ENCODE results near the gene PHLPP1.
"Not testable (repeated sequence)": the region's sequence is repeated elsewhere in the genome, so short reads cannot be mapped to it uniquely, and the experiment has no call there.

PHLPP1 gene

GRCh38 chr18:62913824-62914223 lies 198.5 kb downstream of the PHLPP1 start:
- not testable (repeated sequence) for H2BK12ac ChIP-seq (ENCODE audit: low read length); H3K18ac ChIP-seq (ENCODE audit: low read length)

GRCh38 chr18:62914871-62915392 lies 199.6 kb downstream of the PHLPP1 start:
- Histone ChIP-seq H2BK120ac (ENCODE audit: low read depth, low read length) (no peak overlapping the region), H2BK15ac (ENCODE audit: low read length) (no peak overlapping the region), H3K9ac (ENCODE audit: low read depth, low read length, poor library complexity) (no peak overlapping the region), H2AFZ (ENCODE audit: low read length) (no peak overlapping the region), H3K36me3 (replicated peaks in 1 of 2; ENCODE audit: control insufficient read depth in 2 of 2, insufficient read depth in 2 of 2, low read length in 2 of 2) (peaks cover 0 to 51% of the 10 kb centered on the region in 2 donors), H2BK5ac (ENCODE audit: low read length) (no peak overlapping the region), H3K4me2 (ENCODE audit: insufficient read depth, low read length, poor library complexity, severe bottlenecking) (no peak overlapping the region), H3K9me3 (replicated peaks in 1 of 2; ENCODE audit: control insufficient read depth in 2 of 2, insufficient read depth in 1 of 2, low read depth in 1 of 2, low read length in 2 of 2) (no peaks in the 10 kb centered on the region), H3K14ac (ENCODE audit: low read length) (no peak overlapping the region), H2BK12ac (ENCODE audit: low read length) (no peak overlapping the region), H3K79me1 (ENCODE audit: low read depth, low read length) (no peaks in the 10 kb centered on the region), H2AK5ac (ENCODE audit: low read depth, low read length) (no peak overlapping the region), H3K4ac (ENCODE audit: low read length) (no peak overlapping the region), H3K4me3 (ENCODE audit: low read length in 2 of 2) (no peak overlapping the region), H3K23ac (ENCODE audit: low read depth, low read length, poor library complexity) (no peak overlapping the region), H4K8ac (ENCODE audit: low read depth, low read length) (no peak overlapping the region), H4K91ac (ENCODE audit: low read depth, low read length, poor library complexity) (no peak overlapping the region), H3K27ac (replicated peaks; ENCODE audit: low read length) (no peak overlapping the region), H3K18ac (ENCODE audit: low read length) (no peak overlapping the region), H3K27me3 (ENCODE audit: control insufficient read depth in 3 of 3, insufficient read depth in 3 of 3, low read depth in 1 of 3, low read length in 3 of 3) (no peaks in the 10 kb centered on the region), H3K4me1 (ENCODE audit: control insufficient read depth in 2 of 2, insufficient read depth in 1 of 2, low read depth in 1 of 2, low read length in 2 of 2) (no peaks in the 10 kb centered on the region)
- no peak for DNase-seq (ENCODE audit: low spot score)
- no CpG with 5 or more reads among the region's 3 CpGs for WGBS, 2 donors (ENCODE audit: extremely low coverage in 2 of 2, insufficient read length in 2 of 2, insufficient replicate concordance in 1 of 2)

More at GRCh38 chr18:62913824-62914223, 198.5 kb downstream of the PHLPP1 start:
- not testable (repeated sequence) for H3K9ac ChIP-seq (ENCODE audit: low read depth, low read length, poor library complexity); H2AFZ ChIP-seq (ENCODE audit: low read length); H3K4ac ChIP-seq (ENCODE audit: low read length); H3K4me3 ChIP-seq (ENCODE audit: low read length in 2 of 2); H3K4me1 ChIP-seq (ENCODE audit: control insufficient read depth in 2 of 2, insufficient read depth in 1 of 2, low read depth in 1 of 2, low read length in 2 of 2); H2BK120ac ChIP-seq (ENCODE audit: low read depth, low read length); H2AK5ac ChIP-seq (ENCODE audit: low read depth, low read length); H4K91ac ChIP-seq (ENCODE audit: low read depth, low read length, poor library complexity); H3K14ac ChIP-seq (ENCODE audit: low read length); H3K4me2 ChIP-seq (ENCODE audit: insufficient read depth, low read length, poor library complexity, severe bottlenecking); H3K9me3 ChIP-seq (replicated peaks in 1 of 2; ENCODE audit: control insufficient read depth in 2 of 2, insufficient read depth in 1 of 2, low read depth in 1 of 2, low read length in 2 of 2); DNase-seq (ENCODE audit: low spot score); H2BK15ac ChIP-seq (ENCODE audit: low read length); H3K27me3 ChIP-seq (ENCODE audit: control insufficient read depth in 3 of 3, insufficient read depth in 3 of 3, low read depth in 1 of 3, low read length in 3 of 3); H3K23ac ChIP-seq (ENCODE audit: low read depth, low read length, poor library complexity); H3K27ac ChIP-seq (replicated peaks; ENCODE audit: low read length); H4K8ac ChIP-seq (ENCODE audit: low read depth, low read length); H3K79me1 ChIP-seq (ENCODE audit: low read depth, low read length); H2BK5ac ChIP-seq (ENCODE audit: low read length)
- no CpG with 5 or more reads among the region's 7 CpGs for WGBS, 2 donors (ENCODE audit: extremely low coverage in 2 of 2, insufficient read length in 2 of 2, insufficient replicate concordance in 1 of 2)
- peaks cover 0 to 41% of the 10 kb centered on the region in 2 donors for H3K36me3 ChIP-seq (replicated peaks in 1 of 2; ENCODE audit: control insufficient read depth in 2 of 2, insufficient read depth in 2 of 2, low read length in 2 of 2)

GRCh38 chr18:62918361-62918760 lies 203.0 kb downstream of the PHLPP1 start:
- H2BK5ac ChIP-seq (ENCODE audit: low read length), result no peak overlapping the region
- H3K79me1 ChIP-seq (ENCODE audit: low read depth, low read length), result no peaks in the 10 kb centered on the region
- no peak overlapping the region for H3K18ac ChIP-seq (ENCODE audit: low read length)
- H4K8ac ChIP-seq (ENCODE audit: low read depth, low read length), result no peak overlapping the region
- no peak for DNase-seq (ENCODE audit: low spot score)
- H3K23ac ChIP-seq (ENCODE audit: low read depth, low read length, poor library complexity), result no peak overlapping the region
- H2AK5ac ChIP-seq (ENCODE audit: low read depth, low read length), result no peak overlapping the region
- H3K4ac ChIP-seq (ENCODE audit: low read length), result no peak overlapping the region
- H3K4me2 ChIP-seq (ENCODE audit: insufficient read depth, low read length, poor library complexity, severe bottlenecking), result no peak overlapping the region
- peaks cover 2 to 82% of the 10 kb centered on the region in 2 donors for H3K36me3 ChIP-seq (replicated peaks in 1 of 2; ENCODE audit: control insufficient read depth in 2 of 2, insufficient read depth in 2 of 2, low read length in 2 of 2)
- no peak overlapping the region for H2BK15ac ChIP-seq (ENCODE audit: low read length)
- no peak overlapping the region for H3K14ac ChIP-seq (ENCODE audit: low read length)
- H3K27ac ChIP-seq (replicated peaks; ENCODE audit: low read length), result no peak overlapping the region
- no peaks in the 10 kb centered on the region for H3K9me3 ChIP-seq (replicated peaks in 1 of 2; ENCODE audit: control insufficient read depth in 2 of 2, insufficient read depth in 1 of 2, low read depth in 1 of 2, low read length in 2 of 2)
- no peak overlapping the region for H4K91ac ChIP-seq (ENCODE audit: low read depth, low read length, poor library complexity)
- H2BK12ac ChIP-seq (ENCODE audit: low read length), result no peak overlapping the region
- no peak overlapping the region for H2AFZ ChIP-seq (ENCODE audit: low read length)
- H3K4me1 ChIP-seq (ENCODE audit: control insufficient read depth in 2 of 2, insufficient read depth in 1 of 2, low read depth in 1 of 2, low read length in 2 of 2), result no peaks in the 10 kb centered on the region
- H3K9ac ChIP-seq (ENCODE audit: low read depth, low read length, poor library complexity), result no peak overlapping the region
- H2BK120ac ChIP-seq (ENCODE audit: low read depth, low read length), result no peak overlapping the region
- H3K27me3 ChIP-seq (ENCODE audit: control insufficient read depth in 3 of 3, insufficient read depth in 3 of 3, low read depth in 1 of 3, low read length in 3 of 3), result no peaks in the 10 kb centered on the region
- H3K4me3 ChIP-seq (ENCODE audit: low read length in 2 of 2), result no peak overlapping the region

GRCh38 chr18:62919109-62919838 lies 203.9 kb downstream of the PHLPP1 start:
- DNase-seq (ENCODE audit: low spot score), result no peak
- H3K4me3 ChIP-seq (ENCODE audit: low read length in 2 of 2), result no peak overlapping the region
- H2BK12ac ChIP-seq (ENCODE audit: low read length), result no peak overlapping the region
- no peak overlapping the region for H3K27ac ChIP-seq (replicated peaks; ENCODE audit: low read length)
- no peaks in the 10 kb centered on the region for H3K27me3 ChIP-seq (ENCODE audit: control insufficient read depth in 3 of 3, insufficient read depth in 3 of 3, low read depth in 1 of 3, low read length in 3 of 3)
- no peaks in the 10 kb centered on the region for H3K9me3 ChIP-seq (replicated peaks in 1 of 2; ENCODE audit: control insufficient read depth in 2 of 2, insufficient read depth in 1 of 2, low read depth in 1 of 2, low read length in 2 of 2)
- no peak overlapping the region for H3K14ac ChIP-seq (ENCODE audit: low read length)
- no peak overlapping the region for H3K18ac ChIP-seq (ENCODE audit: low read length)
- no peak overlapping the region for H2AK5ac ChIP-seq (ENCODE audit: low read depth, low read length)
- no peak overlapping the region for H3K9ac ChIP-seq (ENCODE audit: low read depth, low read length, poor library complexity)
- H3K4ac ChIP-seq (ENCODE audit: low read length), result no peak overlapping the region
- no peak overlapping the region for H3K4me2 ChIP-seq (ENCODE audit: insufficient read depth, low read length, poor library complexity, severe bottlenecking)
- peaks cover 2 to 85% of the 10 kb centered on the region in 2 donors for H3K36me3 ChIP-seq (replicated peaks in 1 of 2; ENCODE audit: control insufficient read depth in 2 of 2, insufficient read depth in 2 of 2, low read length in 2 of 2)
- no peak overlapping the region for H2BK5ac ChIP-seq (ENCODE audit: low read length)
- H3K23ac ChIP-seq (ENCODE audit: low read depth, low read length, poor library complexity), result no peak overlapping the region
- H4K91ac ChIP-seq (ENCODE audit: low read depth, low read length, poor library complexity), result no peak overlapping the region
- H3K4me1 ChIP-seq (ENCODE audit: control insufficient read depth in 2 of 2, insufficient read depth in 1 of 2, low read depth in 1 of 2, low read length in 2 of 2), result no peaks in the 10 kb centered on the region
- H2AFZ ChIP-seq (ENCODE audit: low read length), result no peak overlapping the region
- WGBS, 2 donors (ENCODE audit: extremely low coverage in 2 of 2, insufficient read length in 2 of 2, insufficient replicate concordance in 1 of 2), result no CpG with 5 or more reads among the region's 2 CpGs
- no peaks in the 10 kb centered on the region for H3K79me1 ChIP-seq (ENCODE audit: low read depth, low read length)
- H4K8ac ChIP-seq (ENCODE audit: low read depth, low read length), result no peak overlapping the region
- no peak overlapping the region for H2BK120ac ChIP-seq (ENCODE audit: low read depth, low read length)
- H2BK15ac ChIP-seq (ENCODE audit: low read length), result no peak overlapping the region

All from neuronal stem cell (in vitro differentiated cells).